CD4-positive, alpha-beta T cell (primary cell): ENCODE measurements around the gene TANK. TPM values are rescaled to one million over a fixed set of nuclear protein-coding genes. Genes with fewer than 3 reads are reported as not detected.

Source experiments
- ATAC-seq: fragments of 200-7000 bp; cut with Tn5 transposase; one replicate; pipeline ENCODE4 v1.10.0; 2022; ENCODE audit warnings: mild to moderate bottlenecking; ENCODE audit not compliant: poor library complexity
- CTCF ChIA-PET: fragments of 350-600 bp; sonication (Branson Sonifier 250); formaldehyde crosslinking; loops from one replicate; lab custom pipeline; 2021; ENCODE audit warnings: antibody characterized with exemption, inconsistent platforms; lab: Charles Lee
- POLR2A ChIA-PET: fragments of 350-600 bp; sonication (Branson Sonifier 250); formaldehyde crosslinking; loops from one replicate; lab custom pipeline; 2021; ENCODE audit warnings: antibody characterized with exemption, inconsistent platforms; lab: Charles Lee
- DNase-seq, 14 experiments: peaks; one replicate each; pipeline ENCODE4 v3.0.0-alpha.2; 2013 to 2020; ENCODE audit warnings: mixed read lengths in 2 of 14
- H3K27ac ChIP-seq, 2 donors: one replicate each; pipeline versions ENCODE4 v1.5.1 to v1.7.0; 2013; ENCODE audit warnings: low read length in 2 of 2, low read depth in 1 of 2, mild to moderate bottlenecking in 1 of 2
- H3K27me3 ChIP-seq, 2 experiments: 1 replicate in 1 of 2; 2 replicates in 1 of 2; pipeline versions ENCODE4 v1.6.1 to v1.7.0; 2013; ENCODE audit warnings: low read length in 2 of 2, control low read depth in 1 of 2, mild to moderate bottlenecking in 1 of 2, moderate library complexity in 1 of 2; ENCODE audit not compliant: insufficient read depth in 2 of 2, control insufficient read depth in 1 of 2
- H3K36me3 ChIP-seq: one replicate; pipeline ENCODE4 v1.6.1; 2013; ENCODE audit warnings: low read length, control low read depth; ENCODE audit not compliant: insufficient read depth
- H3K4me1 ChIP-seq: one replicate; pipeline ENCODE4 v1.6.1; 2013; ENCODE audit warnings: low read length, control low read depth; ENCODE audit not compliant: insufficient read depth
- H3K4me3 ChIP-seq: one replicate; pipeline ENCODE4 v1.5.1; 2013; ENCODE audit warnings: mild to moderate bottlenecking, low read length, moderate library complexity
- H3K9me3 ChIP-seq, 2 experiments: 1 replicate in 1 of 2; 2 replicates in 1 of 2; pipeline versions ENCODE4 v1.6.1 to v1.7.0; 2013; ENCODE audit warnings: low read length in 2 of 2, mild to moderate bottlenecking in 2 of 2, control low read depth in 1 of 2, moderate library complexity in 1 of 2; ENCODE audit not compliant: control insufficient read depth in 1 of 2, insufficient read depth in 1 of 2
- H3K27ac Mint-ChIP-seq: one replicate; pipeline ENCODE4 v1.8.0; 2020; ENCODE audit warnings: mixed read lengths
- H3K27me3 Mint-ChIP-seq: one replicate; pipeline ENCODE4 v1.8.0; 2021; ENCODE audit warnings: mixed read lengths
- H3K36me3 Mint-ChIP-seq: one replicate; pipeline ENCODE4 v1.8.0; 2021; ENCODE audit warnings: low read depth, mixed read lengths
- H3K4me1 Mint-ChIP-seq: one replicate; pipeline ENCODE4 v1.8.0; 2021; ENCODE audit warnings: low read depth, mixed read lengths
- H3K4me3 Mint-ChIP-seq: one replicate; pipeline ENCODE4 v1.8.0; 2020; ENCODE audit warnings: mild to moderate bottlenecking, mixed read lengths
- H3K9me3 Mint-ChIP-seq: one replicate; pipeline ENCODE4 v1.8.0; 2020; ENCODE audit warnings: mixed read lengths
- intact Hi-C, 2 experiments: fragments of 100-400 bp; cut with DNase I in 1 of 2; cut with micrococcal nuclease in 1 of 2; formaldehyde crosslinking; loops; one replicate each; pipeline versions ENCODE4 v1.15.1 to v1.9.0; 2023 to 2025; cut with DNase I, micrococcal nuclease
- total RNA-seq, 174 experiments: library from RNA in 2 of 174; stranded (reverse) in 2 of 174; gene quantifications; one replicate each; pipeline ENCODE4 v1.2.3 and lab custom pipeline; 2021 to 2026
- TF ChIP-seq, protein P1 (sequence below): fragments of 200-600 bp; IDR thresholded peaks from one replicate; pipeline ENCODE4 v1.8.0; 2022; ENCODE audit warnings: antibody characterized with exemption, mild to moderate bottlenecking

TANK gene
- total RNA-seq, 2 experiments from 2014 or later, result 66.3 to 71.7 TPM

- Mint-ChIP-seq H3K9me3 (no peaks in the 10 kb centered on the region), H3K27ac (peak overlapping the region; percentile 84), H3K4me1 (peaks cover 79% of the 10 kb centered on the region), H3K4me3 (peak overlapping the region; percentile 95), H3K36me3 (peaks cover 16% of the 10 kb centered on the region), H3K27me3 (no peaks in the 10 kb centered on the region)
- H3K4me1 ChIP-seq, result peaks cover 23% of the 10 kb centered on the region
- H3K27ac ChIP-seq, result peak overlapping the region in 1 of 2 donors; percentile 18
- intact Hi-C loops, result loop anchor here (2.0 to 10.0 kb wide), 3 partner anchors 22 to 840 kb away; no protein-coding TSS in a partner anchor
- H3K36me3 ChIP-seq, result no peaks in the 10 kb centered on the region
- TF ChIP-seq, protein P1, sequence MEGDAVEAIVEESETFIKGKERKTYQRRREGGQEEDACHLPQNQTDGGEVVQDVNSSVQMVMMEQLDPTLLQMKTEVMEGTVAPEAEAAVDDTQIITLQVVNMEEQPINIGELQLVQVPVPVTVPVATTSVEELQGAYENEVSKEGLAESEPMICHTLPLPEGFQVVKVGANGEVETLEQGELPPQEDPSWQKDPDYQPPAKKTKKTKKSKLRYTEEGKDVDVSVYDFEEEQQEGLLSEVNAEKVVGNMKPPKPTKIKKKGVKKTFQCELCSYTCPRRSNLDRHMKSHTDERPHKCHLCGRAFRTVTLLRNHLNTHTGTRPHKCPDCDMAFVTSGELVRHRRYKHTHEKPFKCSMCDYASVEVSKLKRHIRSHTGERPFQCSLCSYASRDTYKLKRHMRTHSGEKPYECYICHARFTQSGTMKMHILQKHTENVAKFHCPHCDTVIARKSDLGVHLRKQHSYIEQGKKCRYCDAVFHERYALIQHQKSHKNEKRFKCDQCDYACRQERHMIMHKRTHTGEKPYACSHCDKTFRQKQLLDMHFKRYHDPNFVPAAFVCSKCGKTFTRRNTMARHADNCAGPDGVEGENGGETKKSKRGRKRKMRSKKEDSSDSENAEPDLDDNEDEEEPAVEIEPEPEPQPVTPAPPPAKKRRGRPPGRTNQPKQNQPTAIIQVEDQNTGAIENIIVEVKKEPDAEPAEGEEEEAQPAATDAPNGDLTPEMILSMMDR, result no peak
- no peaks in the 10 kb centered on the region for H3K27me3 ChIP-seq
- no peak for ATAC-seq
- no peaks in the 10 kb centered on the region for H3K9me3 ChIP-seq
- POLR2A ChIA-PET, result interaction anchor here (0.6 to 1.8 kb wide), 6 partner anchors 8 to 84 kb away, joined by 3 to 9 read pairs (median 4); no protein-coding TSS in a partner anchor
- no peak for DNase-seq
- CTCF ChIA-PET, result no interaction called here
- H3K4me3 ChIP-seq, result peak overlapping the region; percentile 52
Observed at GRCh38 chr2:161245261-161245553, 85.0 kb downstream of the TANK start.

DNA sequence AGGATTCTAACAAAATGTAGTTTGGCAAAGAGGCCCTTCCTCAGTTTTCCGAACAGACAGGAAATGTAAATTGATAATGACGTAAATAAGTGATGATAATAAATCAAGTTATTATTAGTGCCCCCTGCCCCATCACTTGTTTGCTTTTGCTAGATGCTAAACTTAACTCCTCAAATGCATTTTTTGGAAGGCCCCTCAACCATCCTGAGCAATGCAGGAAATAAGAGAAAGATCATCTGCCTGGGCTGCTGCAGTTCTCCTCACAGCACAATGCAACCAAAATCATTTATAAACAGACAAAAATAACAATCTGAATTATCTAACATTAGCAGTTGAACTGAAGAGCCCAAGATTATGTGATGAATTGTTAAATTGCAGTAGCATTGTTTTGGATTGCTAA lies 85.4 kb downstream of the TANK start:
- CTCF ChIA-PET, result no interaction called here
- no peaks in the 10 kb centered on the region for H3K27me3 ChIP-seq
- Mint-ChIP-seq H3K4me3 (peak overlapping the region; percentile 95), H3K27me3 (no peaks in the 10 kb centered on the region), H3K9me3 (no peaks in the 10 kb centered on the region), H3K4me1 (peaks cover 80% of the 10 kb centered on the region), H3K36me3 (peaks cover 16% of the 10 kb centered on the region), H3K27ac (peak overlapping the region; percentile 84)
- peaks cover 23% of the 10 kb centered on the region for H3K4me1 ChIP-seq
- peak overlapping the region; percentile 52 for H3K4me3 ChIP-seq
- DNase-seq (peak in 1 of 14 experiments; percentile 8), ATAC-seq (no peak)
- H3K9me3 ChIP-seq, result no peaks in the 10 kb centered on the region
- TF ChIP-seq, protein P1, result no peak
- H3K27ac ChIP-seq, result no peak overlapping the region
- H3K36me3 ChIP-seq, result no peaks in the 10 kb centered on the region
- POLR2A ChIA-PET, result interaction anchor here (0.8 to 1.8 kb wide), 5 partner anchors 9 to 22 kb away, joined by 3 to 9 read pairs (median 3); no protein-coding TSS in a partner anchor
- intact Hi-C loops, result loop anchor here (2.0 to 10.0 kb wide), 3 partner anchors 23 to 841 kb away; no protein-coding TSS in a partner anchor

DNA sequence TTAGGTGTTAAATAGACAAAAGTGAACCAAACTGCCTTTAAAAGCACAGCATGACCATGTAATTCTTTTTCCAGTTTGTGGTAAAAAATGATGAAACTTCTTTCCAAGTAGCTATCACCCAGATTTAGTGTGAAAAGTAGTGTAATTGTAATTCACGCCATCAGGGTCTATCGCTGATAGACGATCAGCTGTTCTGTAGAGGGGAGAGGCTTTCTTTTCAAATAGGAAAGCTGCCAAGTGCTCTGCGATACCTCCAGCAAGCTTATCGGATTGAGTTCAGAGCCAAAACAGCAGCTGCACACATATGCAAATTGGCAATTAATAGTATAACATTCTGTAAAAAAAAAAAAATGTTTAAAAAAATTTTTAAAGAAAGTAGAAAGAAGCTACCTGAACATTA lies 86.1 kb downstream of the TANK start:
- intact Hi-C loops, result loop anchor here in 1 of 2 experiments (10.0 kb wide), 1 partner anchor 841 kb away; no protein-coding TSS in a partner anchor
- peak overlapping the region; percentile 95 for H3K4me3 Mint-ChIP-seq
- H3K9me3 Mint-ChIP-seq, result no peaks in the 10 kb centered on the region
- Histone ChIP-seq H3K4me1 (peaks cover 23% of the 10 kb centered on the region), H3K27ac (no peak overlapping the region), H3K9me3 (no peaks in the 10 kb centered on the region), H3K4me3 (no peak overlapping the region), H3K27me3 (no peaks in the 10 kb centered on the region), H3K36me3 (no peaks in the 10 kb centered on the region)
- H3K36me3 Mint-ChIP-seq, result peaks cover 16% of the 10 kb centered on the region
- ChIA-PET POLR2A (interaction anchor here (0.8 to 1.6 kb wide), 3 partner anchors 9 to 18 kb away, joined by 3 to 5 read pairs (median 3); no protein-coding TSS in a partner anchor), CTCF (interaction anchor here (1.0 kb wide), 1 partner anchor 147 kb away, joined by 3 read pairs; no protein-coding TSS in a partner anchor)
- ATAC-seq (no peak), DNase-seq (no peak)
- H3K27ac Mint-ChIP-seq, result peak overlapping the region; percentile 84
- no peaks in the 10 kb centered on the region for H3K27me3 Mint-ChIP-seq
- H3K4me1 Mint-ChIP-seq, result peaks cover 79% of the 10 kb centered on the region
- TF ChIP-seq, protein P1, result no peak
